HUDEP-2 (cell line): Measurements from ENCODE around the gene UNC79.
A peak's percentile ranks its signal among the peaks of the same experiment; 100 is the strongest.

Experiments
- DNase-seq, 76 experiments: peaks; one replicate each; lab custom pipeline; 2025; ENCODE audit not compliant: unreplicated experiment in 76 of 76; lab: John Stamatoyannopoulos, UW

UNC79 gene

DNA sequence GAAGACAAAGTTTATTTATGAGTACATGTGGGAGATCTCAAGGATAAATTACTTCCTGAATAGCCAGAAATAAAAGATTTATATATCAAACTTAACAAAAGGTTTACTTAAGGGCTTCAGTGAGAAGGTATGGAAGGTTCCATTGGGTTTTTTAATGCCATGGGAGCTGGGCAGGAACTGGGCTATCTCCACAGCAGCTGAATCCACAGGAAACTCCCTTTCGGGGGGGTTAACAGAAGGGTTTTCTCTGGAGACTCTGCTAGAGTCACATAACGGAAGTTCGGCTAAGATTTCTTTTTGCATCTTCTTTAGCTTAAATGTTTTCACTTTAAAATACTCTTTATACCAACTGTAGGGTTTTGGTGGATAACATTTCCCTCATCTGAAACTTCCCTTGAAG lies 113.5 kb downstream of the UNC79 start:
- no peak for DNase-seq

DNA sequence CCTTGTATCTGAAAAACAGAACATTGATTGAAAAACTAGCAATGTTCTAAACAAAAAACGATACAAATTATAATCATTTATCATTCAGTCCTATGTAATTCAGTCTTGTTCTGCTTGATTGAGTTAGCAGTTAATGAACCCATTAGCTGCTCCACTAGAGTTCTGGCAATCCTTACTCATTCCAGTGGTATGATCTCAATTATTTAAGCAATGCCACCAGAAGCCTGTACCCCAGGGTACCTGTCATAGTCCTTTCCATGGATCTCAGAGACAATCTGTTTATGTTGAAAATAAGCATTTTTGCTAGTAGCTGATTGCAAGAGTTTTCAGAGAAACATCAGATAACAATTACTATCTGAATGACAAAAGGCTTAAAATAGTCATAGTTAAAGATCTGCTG lies 115.9 kb downstream of the UNC79 start:
- no peak for DNase-seq

DNA sequence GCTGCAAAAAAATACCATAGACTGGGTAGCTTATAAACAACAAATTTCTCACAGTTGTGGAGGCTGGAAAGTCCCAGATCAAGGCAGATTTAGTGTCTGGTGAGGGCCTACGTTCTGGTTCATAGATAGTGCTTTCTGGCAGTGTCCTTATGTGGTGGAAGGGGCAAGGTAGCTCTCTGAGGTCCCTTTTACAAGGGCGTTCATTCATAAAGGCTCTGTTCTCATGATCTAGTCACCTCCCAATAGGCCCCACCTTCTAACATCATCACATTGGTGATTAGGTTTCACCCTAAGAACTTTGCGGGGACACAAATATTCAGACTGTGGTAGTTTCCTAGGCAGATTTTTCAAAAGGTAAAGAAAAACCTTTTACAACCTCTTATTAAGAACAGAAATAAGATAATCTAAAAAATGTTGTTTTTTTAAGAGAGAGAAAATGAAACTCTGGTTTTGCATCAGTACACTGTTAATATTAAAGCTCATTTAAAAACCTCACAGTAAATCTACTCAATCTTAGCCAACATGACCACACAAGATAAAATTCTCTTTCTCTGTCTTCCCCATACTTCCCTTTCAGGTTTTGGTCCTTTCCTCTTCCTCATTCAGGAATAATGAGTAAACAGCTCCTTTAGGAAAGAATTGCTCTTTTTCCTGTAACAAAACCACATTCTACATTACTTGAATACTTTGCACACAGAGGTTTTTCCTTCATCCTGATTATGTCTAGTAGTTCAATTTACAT lies 117.5 kb downstream of the UNC79 start:
- DNase-seq, result no peak

DNA sequence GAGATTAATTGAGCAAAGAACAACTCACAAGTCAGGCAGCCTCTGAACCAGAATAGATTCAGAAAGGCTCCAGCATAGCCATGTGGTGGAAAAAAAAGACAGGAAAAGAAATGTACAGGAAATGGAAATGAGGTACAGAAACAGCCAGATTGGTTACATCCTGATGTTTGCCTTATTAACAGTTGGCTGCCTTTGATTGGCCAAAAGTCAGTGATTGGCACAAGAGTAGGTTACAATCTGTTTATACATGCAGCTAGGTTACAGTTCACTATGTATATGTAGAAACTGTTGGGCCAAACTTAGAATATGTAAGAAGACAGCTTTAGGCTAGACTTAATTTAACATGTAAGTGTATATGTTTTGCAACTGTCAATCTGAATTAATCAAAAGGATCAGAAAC lies 118.9 kb downstream of the UNC79 start:
- DNase-seq, result no peak

DNA sequence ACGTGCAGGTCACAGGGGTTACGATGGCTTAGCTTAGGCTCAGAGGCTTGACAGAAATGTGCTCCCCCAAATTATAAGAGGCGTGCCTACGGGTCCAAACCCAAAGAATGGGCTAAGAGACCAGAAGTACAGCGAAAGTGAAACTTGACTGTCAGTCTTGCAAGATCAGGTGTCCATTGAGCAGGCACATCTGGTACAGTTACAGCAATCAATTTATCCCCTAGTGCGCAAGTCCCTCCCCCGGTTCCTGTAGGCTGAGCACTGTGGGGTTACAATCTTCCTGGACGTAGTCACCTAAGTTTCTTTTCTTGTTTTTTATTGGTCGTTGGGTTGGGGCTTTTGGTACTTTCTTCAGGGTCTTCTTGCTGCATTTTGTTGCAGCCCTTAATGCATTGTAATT lies 134.2 kb downstream of the UNC79 start:
- DNase-seq, result no peak

DNA sequence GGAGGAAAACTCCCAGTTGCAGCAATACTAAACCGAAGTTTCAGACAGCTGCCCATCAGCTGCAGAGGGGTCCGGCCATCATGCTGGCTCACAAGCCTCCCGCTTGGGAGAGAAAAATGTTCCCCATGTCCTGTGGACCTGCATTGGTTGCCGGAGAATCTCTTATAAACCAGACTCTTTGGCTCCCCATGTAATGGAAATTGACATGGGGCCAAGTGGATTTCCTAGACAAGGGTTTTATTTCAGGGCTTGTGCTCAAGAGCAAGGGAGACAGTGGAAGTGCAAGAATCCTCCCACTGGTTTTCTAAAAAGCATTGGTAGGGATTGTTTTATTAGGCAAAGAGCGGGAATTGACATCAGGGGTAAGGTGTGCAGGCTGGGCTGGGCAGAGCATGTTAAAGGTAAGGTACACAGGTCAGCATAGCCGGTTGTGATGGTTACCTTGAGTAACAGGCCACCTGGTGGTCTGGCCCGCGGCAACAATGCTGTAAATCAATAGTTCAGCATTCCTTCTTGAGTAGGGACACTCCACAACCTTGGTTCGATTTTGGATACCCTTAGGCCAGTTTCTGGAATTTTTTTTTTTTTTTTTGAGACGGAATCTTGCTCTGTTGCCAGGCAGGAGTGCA lies 135.4 kb downstream of the UNC79 start:
- no peak for DNase-seq

DNA sequence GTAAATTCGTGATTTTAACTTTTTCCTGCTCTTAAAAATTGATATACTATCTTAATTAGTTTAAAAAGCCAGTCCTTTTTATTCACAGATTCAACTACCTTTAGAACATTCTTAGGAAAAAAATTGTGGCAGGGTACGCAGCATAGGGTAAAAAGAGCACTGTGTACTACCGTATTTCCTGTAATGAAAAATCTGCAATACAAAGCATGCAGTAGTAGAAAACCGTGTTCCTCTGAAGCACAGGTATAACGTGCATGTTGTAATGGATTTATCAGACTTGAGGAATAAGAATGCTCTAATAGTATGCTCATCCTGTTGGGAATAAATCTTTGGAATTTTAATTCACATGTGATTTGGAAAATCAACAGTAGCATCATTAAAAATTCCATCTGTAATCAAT lies 140.5 kb downstream of the UNC79 start:
- no peak for DNase-seq

DNA sequence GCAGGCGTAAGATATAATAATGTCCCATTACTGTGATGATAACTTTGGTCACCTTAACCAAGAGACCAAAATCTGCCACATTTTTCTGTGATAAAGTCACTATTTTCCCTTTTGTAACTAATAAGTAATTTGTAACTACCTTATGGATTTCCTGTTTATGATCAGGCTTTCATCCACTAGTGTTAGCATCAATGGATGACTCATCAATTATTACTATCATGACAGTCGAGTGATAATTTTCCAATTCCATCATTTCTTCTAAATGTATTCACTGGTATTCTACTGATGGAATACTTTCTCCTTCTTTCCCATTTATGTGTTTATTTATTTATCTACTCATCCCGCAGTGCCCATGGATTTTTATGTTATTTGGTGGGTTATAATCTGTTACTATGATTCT lies 148.4 kb downstream of the UNC79 start:
- no peak for DNase-seq

DNA sequence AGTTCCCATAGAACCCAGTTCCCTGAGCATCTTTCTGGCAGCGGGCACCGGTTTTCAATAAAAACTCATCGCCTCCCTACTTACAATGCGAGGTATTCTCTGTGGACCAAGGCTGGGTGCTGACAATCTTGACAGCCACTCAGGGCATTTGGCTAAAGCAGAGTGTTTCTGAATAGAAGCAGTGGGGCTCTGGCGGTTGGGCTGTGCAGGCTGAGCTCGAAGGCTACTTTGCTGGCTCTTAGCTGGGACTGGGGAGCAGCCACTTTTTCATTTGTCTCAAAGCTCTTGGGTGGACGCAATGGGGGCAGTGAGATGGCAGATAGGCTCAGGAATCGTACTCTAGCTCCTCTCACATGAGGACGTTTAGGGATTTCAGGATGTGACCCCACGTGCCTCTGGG lies 151.8 kb downstream of the UNC79 start:
- DNase-seq, result no peak

DNA sequence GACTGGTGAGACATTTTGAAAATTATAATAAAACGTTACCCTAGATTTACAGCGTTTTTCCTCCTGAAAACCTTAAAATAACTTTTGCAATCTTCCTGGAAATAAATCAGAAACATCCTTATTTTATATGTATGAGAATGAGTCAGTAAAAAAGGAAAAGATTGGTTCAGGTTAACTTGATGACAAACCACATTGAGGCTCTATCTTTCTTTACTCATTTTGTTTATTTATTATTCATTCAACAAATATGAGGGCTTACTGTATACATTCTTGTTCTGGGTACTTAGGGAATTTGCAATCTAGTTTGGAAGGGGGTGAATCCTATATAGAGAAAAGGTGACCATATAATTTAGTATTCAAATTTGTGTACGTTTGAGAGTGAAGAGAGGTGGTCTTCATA lies 156.6 kb downstream of the UNC79 start:
- DNase-seq, result no peak

DNA sequence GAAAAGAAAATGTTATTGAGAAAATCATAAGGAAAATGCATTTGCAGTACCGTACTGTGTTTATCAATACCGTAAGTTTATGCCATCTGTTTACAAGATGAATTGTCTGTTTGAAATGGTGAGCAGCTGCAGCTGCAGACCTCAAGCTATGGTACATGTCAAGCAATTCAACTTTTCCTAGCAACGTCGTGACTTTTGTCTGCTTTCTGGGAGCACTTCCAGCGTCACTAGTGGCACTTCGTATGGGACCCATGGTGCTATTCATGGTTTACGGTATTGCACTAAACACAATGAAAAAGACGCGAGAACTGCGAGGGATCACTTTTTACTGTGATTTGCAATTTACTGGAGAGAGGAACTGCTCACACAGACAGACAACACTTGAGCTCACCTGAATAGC lies 160.8 kb downstream of the UNC79 start:
- DNase-seq, result no peak

DNA sequence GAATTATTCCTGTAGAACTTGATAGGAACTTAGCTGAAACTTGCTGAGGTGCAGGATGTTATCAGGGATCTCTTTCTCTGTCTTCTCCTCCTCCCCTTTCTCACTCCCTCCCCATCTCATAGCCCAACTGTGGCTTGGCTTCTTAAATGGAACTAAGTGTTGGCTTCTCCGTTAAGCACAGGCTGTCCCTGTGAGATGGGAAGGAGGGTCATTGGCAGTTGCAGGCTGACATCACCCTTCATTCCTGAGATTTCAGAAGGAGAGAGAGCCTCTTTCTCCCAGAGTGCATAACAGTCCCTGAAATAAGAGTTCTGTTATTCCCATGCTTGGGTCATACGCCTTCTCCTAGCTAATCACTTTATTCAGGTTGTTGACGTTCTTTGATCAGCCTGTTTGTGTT lies 162.0 kb downstream of the UNC79 start:
- DNase-seq, result no peak

DNA sequence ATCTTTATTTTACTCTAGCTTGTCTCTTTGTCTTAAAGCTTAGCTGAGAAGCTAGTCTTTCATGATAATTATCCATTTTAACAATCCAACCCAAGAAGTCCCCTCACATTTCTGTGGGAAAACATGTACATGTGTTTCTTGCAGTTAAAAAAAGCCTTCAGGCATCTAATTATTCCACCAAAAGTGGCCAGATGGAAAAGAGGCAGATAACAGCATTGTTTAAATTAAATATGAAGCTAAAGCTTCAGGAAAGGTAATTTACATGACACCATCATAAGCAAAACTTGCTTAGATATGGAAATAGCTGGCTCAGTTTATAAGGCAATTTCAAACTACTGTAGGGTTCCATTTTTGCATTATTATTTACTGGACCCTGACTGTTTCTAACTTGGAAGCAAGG lies 175.4 kb downstream of the UNC79 start:
- no peak for DNase-seq

DNA sequence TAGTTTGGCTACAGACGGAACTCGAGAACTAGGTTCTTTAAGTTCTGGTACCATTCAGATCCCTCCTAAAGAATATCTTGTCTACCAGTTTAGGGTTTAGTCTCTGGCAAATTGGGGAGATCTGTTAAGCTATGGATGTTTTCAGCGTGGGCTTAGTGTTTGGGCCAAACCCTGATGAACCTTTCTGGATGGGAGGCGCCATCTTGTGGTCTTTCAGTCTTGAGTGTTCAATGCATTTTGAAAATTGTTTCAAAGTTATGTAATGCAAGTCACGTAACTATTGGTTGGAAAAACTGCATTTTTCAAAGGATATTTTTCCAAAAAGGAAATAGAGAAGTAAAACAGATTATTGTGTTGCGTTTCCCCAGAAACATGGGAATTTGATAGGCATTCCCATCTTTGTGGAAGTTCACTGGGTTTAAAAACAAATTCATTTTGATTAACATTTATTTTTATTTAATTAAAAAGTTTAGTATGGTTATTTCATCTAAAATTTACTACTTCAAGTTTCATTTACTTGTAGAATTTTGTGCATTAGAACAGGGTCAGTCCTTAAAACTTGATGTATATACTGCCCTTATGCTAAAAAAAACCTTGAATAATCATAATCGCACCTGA lies 188.5 kb downstream of the UNC79 start:
- DNase-seq, result peak in 20 of 76 experiments; percentile 1 to 17 (median 5)

DNA sequence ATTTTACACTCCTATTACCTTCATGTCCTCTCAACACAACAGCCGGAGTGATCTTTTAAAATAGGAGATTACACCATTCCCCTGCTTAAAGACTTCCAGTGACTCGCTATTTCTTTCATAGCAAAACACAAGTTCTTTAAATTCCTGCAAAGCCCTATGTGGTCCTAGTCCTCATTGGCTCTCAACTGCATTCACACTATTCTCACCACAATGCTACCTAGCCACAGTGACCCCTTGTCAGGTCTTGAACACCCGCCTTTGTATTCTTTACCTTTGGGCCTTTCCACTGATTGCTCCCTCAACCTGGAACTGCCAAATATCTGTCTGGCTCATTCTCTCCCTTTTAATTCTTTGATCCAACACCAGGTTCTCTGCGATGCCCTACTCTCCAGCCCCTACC lies 197.3 kb downstream of the UNC79 start:
- no peak for DNase-seq

DNA sequence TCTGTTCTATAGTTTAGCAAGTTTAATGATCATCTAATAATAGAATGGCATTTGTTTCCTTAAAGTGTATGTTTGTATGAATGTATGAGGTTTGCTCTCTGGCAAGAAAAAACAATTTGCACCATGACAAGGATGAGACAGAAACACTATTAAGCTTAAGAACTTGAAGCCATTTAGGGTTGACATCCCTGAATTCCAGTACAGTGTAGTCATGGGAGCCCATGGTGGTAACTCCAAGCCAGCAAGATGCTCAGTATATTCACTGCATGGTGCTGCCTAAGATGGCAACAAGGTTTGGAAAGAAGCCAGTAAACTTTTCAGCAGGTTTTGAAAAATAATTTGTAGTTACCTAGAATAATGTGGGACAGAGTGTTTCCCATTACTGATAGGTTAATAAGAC lies 198.9 kb downstream of the UNC79 start:
- DNase-seq, result no peak

DNA sequence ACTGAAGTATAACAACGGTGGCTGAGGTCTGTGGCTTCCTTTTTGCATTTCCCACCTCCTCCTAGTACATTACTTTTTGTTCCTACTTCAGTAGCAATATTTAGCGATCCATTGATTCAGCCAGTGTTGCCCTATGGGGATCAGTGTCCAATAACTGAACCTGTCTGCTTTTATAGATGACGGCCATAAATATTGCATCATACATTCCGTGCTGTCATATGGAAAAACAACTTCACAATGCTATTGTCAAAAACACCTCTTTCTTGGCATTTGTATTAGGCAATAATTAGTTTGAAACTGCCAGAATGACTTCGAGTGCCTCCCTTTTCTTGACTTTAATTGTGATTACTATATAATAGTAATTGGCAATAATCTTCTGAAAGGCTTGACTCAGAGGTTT lies 208.1 kb downstream of the UNC79 start:
- DNase-seq, result no peak

DNA sequence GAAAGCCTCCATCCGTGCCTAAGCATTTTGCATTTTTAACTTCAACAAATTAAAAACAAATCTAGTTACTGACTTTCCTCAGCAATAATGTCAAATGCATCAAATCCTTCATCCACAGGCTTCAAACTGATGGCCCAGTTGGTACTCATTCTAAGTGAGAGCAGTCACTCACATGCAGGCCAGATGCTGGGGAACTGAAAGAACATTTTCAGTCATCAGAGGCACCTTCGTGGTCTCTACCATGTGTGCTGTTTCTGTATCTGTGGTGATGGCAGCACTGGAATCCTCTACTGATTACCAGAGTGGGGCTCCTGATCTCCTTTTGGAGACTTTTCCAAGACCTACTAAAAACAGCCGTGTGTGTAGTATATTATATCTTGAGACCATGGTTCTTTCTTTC lies 212.4 kb downstream of the UNC79 start:
- DNase-seq, result no peak

DNA sequence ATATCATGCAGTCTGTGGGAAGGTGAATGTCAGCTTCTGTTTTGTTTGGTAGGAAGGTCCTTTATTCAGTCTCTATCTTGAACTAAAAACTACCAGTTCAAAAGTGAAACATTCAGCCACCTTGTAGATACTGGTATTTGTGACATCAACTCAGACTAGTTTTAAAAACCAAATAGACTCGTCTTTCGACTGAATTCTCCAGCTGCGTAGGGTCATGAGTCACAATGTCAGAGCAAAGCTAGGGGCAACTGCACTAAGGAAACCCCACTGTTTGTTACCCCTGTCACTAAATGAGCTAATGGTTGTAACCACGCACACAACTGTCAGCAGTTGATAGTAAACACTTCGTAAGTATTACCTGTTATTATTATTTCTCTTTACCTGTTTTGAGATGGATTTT lies 212.9 kb downstream of the UNC79 start:
- DNase-seq, result no peak

DNA sequence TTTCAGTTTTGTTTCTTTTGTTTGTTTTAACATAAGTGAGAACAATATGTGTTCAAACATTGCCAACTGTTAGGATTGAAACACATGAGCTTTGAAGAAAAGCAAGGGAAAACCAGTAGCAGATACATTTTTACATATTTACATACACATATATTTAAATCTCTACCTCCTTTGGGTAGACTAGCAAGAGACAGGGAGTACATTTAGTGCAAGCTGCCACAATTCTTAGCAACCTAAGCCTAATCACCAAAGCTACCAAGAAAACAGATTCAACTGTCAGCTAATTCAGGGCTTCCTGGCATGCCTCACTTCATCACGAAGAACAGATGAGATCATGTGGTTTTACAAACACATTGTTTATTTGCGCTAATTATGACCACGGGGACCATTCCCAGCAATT lies 214.5 kb downstream of the UNC79 start:
- no peak for DNase-seq

DNA sequence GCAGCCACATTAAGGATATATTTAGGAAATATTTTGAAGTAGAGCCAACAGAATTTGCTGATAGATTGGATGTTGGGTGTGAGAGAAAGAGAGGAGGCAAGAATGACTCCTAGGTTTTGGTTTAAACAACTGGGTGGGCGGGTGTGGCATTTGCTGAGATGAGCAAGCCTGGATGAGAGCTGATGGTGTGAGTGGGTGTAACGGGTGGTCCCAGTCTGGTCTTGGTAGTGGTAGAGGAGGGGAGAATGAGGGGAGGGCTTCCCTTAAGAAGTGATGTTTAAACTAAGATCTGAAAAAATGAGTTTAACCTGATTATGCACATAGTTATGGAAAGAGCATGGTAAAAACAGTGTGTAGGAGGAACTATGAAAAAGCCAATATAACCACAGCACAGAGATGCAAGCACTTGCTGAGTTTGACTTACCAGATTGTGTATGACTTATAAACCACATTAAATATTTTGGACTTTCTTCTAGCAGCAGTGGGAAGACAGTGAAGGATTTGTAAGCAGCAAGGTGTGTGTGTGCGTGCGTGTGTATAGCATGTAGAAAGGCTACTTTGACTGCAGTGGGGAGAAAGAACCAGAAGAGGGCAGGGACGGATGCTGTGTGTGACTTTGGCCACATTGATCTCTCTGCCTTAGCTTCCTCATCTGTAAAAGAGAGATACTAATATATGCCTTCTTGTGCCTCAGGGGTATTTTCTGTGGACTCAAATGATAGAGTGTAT lies 217.9 kb downstream of the UNC79 start:
- DNase-seq, result peak in 10 of 76 experiments; percentile 1 to 25 (median 10)

DNA sequence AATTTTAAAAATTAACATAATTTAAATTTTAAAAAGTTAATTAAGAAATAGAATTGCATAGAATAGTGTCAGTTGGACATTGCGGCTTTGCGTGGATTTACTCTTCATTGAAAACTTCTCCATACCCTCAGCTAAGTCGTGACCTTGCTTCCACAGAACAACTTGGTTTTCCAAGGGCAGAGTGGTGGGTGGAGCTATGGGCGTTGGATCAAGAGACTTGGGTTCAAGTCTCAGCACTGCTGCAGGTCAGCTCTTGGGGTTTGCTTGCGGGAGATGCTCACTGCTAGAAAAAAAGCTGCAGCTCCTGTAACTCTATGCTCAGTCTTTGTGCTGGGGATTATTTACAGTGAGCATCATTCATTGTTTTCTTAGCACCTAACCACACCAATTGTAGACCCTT lies 223.9 kb downstream of the UNC79 start:
- DNase-seq, result no peak
